ENCODE data around the gene NTN3. TPM values are rescaled to one million over a fixed set of nuclear protein-coding genes. Genes with fewer than 3 reads are reported as not detected.

The NTN3 gene
- polyA plus RNA-seq, 1 donor: 0.75 TPM

- H3K4me1 ChIP-seq (ENCODE audit: control insufficient read depth, insufficient read depth, low read length): peaks cover 27% of the 10 kb centered on the region
- no peak overlapping the region for H3K27ac ChIP-seq (ENCODE audit: low read length)
- H3K27me3 ChIP-seq (ENCODE audit: control insufficient read depth, insufficient read depth, low read length): peaks cover 47% of the 10 kb centered on the region
- DNase-seq: no peak
- H3K4me3 ChIP-seq (ENCODE audit: low read length): no peak overlapping the region
- peaks cover 9% of the 10 kb centered on the region for H3K9me3 ChIP-seq (ENCODE audit: control insufficient read depth, low read depth, low read length)
- H3K36me3 ChIP-seq (ENCODE audit: control insufficient read depth, insufficient read depth, low read length): no peaks in the 10 kb centered on the region
- WGBS (ENCODE audit: insufficient coverage, low lambda C conversion rate): no CpG with 5 or more reads among the region's 14 CpGs
Measured at GRCh38 chr16:2472885-2473445, 1.9 kb downstream of the NTN3 start.

GRCh38 chr16:2473446-2473926 lies 2.4 kb downstream of the NTN3 start:
- peaks cover 27% of the 10 kb centered on the region for H3K4me1 ChIP-seq (ENCODE audit: control insufficient read depth, insufficient read depth, low read length)

GRCh38 chr16:2473999-2474876 lies 3.1 kb downstream of the NTN3 start:
- WGBS (ENCODE audit: insufficient coverage, low lambda C conversion rate): no CpG with 5 or more reads among the region's 100 CpGs
- peak in 1 of 2 donors; percentile 71 for DNase-seq
- peaks cover 22% of the 10 kb centered on the region for H3K4me1 ChIP-seq (ENCODE audit: control insufficient read depth, insufficient read depth, low read length)

More at GRCh38 chr16:2473446-2473926, 2.4 kb downstream of the NTN3 start:
- no peak overlapping the region for H3K27ac ChIP-seq (ENCODE audit: low read length)
- no CpG with 5 or more reads among the region's 49 CpGs for WGBS (ENCODE audit: insufficient coverage, low lambda C conversion rate)
- peak in 1 of 2 donors; percentile 27 for DNase-seq
- no peak overlapping the region for H3K4me3 ChIP-seq (ENCODE audit: low read length)
- peaks cover 9% of the 10 kb centered on the region for H3K9me3 ChIP-seq (ENCODE audit: control insufficient read depth, low read depth, low read length)
- no peaks in the 10 kb centered on the region for H3K36me3 ChIP-seq (ENCODE audit: control insufficient read depth, insufficient read depth, low read length)
- peaks cover 42% of the 10 kb centered on the region for H3K27me3 ChIP-seq (ENCODE audit: control insufficient read depth, insufficient read depth, low read length)

GRCh38 chr16:2474877-2475412 lies 3.8 kb downstream of the NTN3 start, which contains the start of gene TBC1D24:
Gene TBC1D24, plus strand, starts transcription at chr16:2475127. Its CDS starts 21,022 bp downstream, at chr16:2496149.
- no CpG with 5 or more reads among the region's 77 CpGs for WGBS (ENCODE audit: insufficient coverage, low lambda C conversion rate)
- H3K27ac ChIP-seq (ENCODE audit: low read length): peak within 1 kb of the TSS; percentile 53
- peak; percentile 83 to 84 for DNase-seq
- peaks cover 22% of the 10 kb centered on the region for H3K4me1 ChIP-seq (ENCODE audit: control insufficient read depth, insufficient read depth, low read length)
- H3K36me3 ChIP-seq (ENCODE audit: control insufficient read depth, insufficient read depth, low read length): no peaks in the 10 kb centered on the region
- H3K4me3 ChIP-seq (ENCODE audit: low read length): peak within 1 kb of the TSS; percentile 67
- peaks cover 9% of the 10 kb centered on the region for H3K9me3 ChIP-seq (ENCODE audit: control insufficient read depth, low read depth, low read length)
- H3K27me3 ChIP-seq (ENCODE audit: control insufficient read depth, insufficient read depth, low read length): peaks cover 29% of the 10 kb centered on the region

More at GRCh38 chr16:2473999-2474876, 3.1 kb downstream of the NTN3 start:
- Histone ChIP-seq H3K36me3 (ENCODE audit: control insufficient read depth, insufficient read depth, low read length) (no peaks in the 10 kb centered on the region), H3K27ac (ENCODE audit: low read length) (peak overlapping the region; percentile 53), H3K4me3 (ENCODE audit: low read length) (peak overlapping the region; percentile 67), H3K27me3 (ENCODE audit: control insufficient read depth, insufficient read depth, low read length) (peaks cover 36% of the 10 kb centered on the region), H3K9me3 (ENCODE audit: control insufficient read depth, low read depth, low read length) (peaks cover 9% of the 10 kb centered on the region)

GRCh38 chr16:2475413-2476344 lies 4.6 kb downstream of the NTN3 start:
- peak in 1 of 2 donors; percentile 73 for DNase-seq
- Histone ChIP-seq H3K4me3 (ENCODE audit: low read length) (peak overlapping the region; percentile 51), H3K4me1 (ENCODE audit: control insufficient read depth, insufficient read depth, low read length) (peaks cover 22% of the 10 kb centered on the region), H3K36me3 (ENCODE audit: control insufficient read depth, insufficient read depth, low read length) (no peaks in the 10 kb centered on the region), H3K27ac (ENCODE audit: low read length) (peak overlapping the region; percentile 7), H3K9me3 (ENCODE audit: control insufficient read depth, low read depth, low read length) (peaks cover 9% of the 10 kb centered on the region), H3K27me3 (ENCODE audit: control insufficient read depth, insufficient read depth, low read length) (peaks cover 22% of the 10 kb centered on the region)
- no CpG with 5 or more reads among the region's 55 CpGs for WGBS (ENCODE audit: insufficient coverage, low lambda C conversion rate)

- H3K4me1 ChIP-seq (ENCODE audit: control insufficient read depth, insufficient read depth, low read length): peaks cover 22% of the 10 kb centered on the region
- no peak for DNase-seq
- H3K4me3 ChIP-seq (ENCODE audit: low read length): no peak overlapping the region
- H3K36me3 ChIP-seq (ENCODE audit: control insufficient read depth, insufficient read depth, low read length): no peaks in the 10 kb centered on the region
- H3K27me3 ChIP-seq (ENCODE audit: control insufficient read depth, insufficient read depth, low read length): peaks cover 18% of the 10 kb centered on the region
- H3K27ac ChIP-seq (ENCODE audit: low read length): no peak overlapping the region
- no CpG with 5 or more reads among the region's 9 CpGs for WGBS (ENCODE audit: insufficient coverage, low lambda C conversion rate)
- peaks cover 9% of the 10 kb centered on the region for H3K9me3 ChIP-seq (ENCODE audit: control insufficient read depth, low read depth, low read length)
Measured at GRCh38 chr16:2476345-2476720, 5.2 kb downstream of the NTN3 start.

- peaks cover 18% of the 10 kb centered on the region for H3K27me3 ChIP-seq (ENCODE audit: control insufficient read depth, insufficient read depth, low read length)
- WGBS (ENCODE audit: insufficient coverage, low lambda C conversion rate): no CpG with 5 or more reads among the region's 3 CpGs
- peaks cover 22% of the 10 kb centered on the region for H3K4me1 ChIP-seq (ENCODE audit: control insufficient read depth, insufficient read depth, low read length)
- no peak for DNase-seq
- H3K36me3 ChIP-seq (ENCODE audit: control insufficient read depth, insufficient read depth, low read length): no peaks in the 10 kb centered on the region
- peaks cover 8% of the 10 kb centered on the region for H3K9me3 ChIP-seq (ENCODE audit: control insufficient read depth, low read depth, low read length)
- H3K27ac ChIP-seq (ENCODE audit: low read length): no peak overlapping the region
- H3K4me3 ChIP-seq (ENCODE audit: low read length): no peak overlapping the region
Measured at GRCh38 chr16:2476741-2477140, 5.6 kb downstream of the NTN3 start.

- peaks cover 12% of the 10 kb centered on the region for H3K27me3 ChIP-seq (ENCODE audit: control insufficient read depth, insufficient read depth, low read length)
- peaks cover 3% of the 10 kb centered on the region for H3K9me3 ChIP-seq (ENCODE audit: control insufficient read depth, low read depth, low read length)
- H3K4me1 ChIP-seq (ENCODE audit: control insufficient read depth, insufficient read depth, low read length): peaks cover 19% of the 10 kb centered on the region
- no peak for DNase-seq
- no peak overlapping the region for H3K4me3 ChIP-seq (ENCODE audit: low read length)
- no peaks in the 10 kb centered on the region for H3K36me3 ChIP-seq (ENCODE audit: control insufficient read depth, insufficient read depth, low read length)
- 100% methylated on average over 1 of the region's 3 CpGs for WGBS (ENCODE audit: insufficient coverage, low lambda C conversion rate)
- H3K27ac ChIP-seq (ENCODE audit: low read length): no peak overlapping the region
Measured at GRCh38 chr16:2477327-2477726, 6.2 kb downstream of the NTN3 start.

GRCh38 chr16:2478279-2478678 lies 7.2 kb downstream of the NTN3 start:
- Histone ChIP-seq H3K27me3 (ENCODE audit: control insufficient read depth, insufficient read depth, low read length) (peaks cover 2% of the 10 kb centered on the region), H3K36me3 (ENCODE audit: control insufficient read depth, insufficient read depth, low read length) (no peaks in the 10 kb centered on the region), H3K4me1 (ENCODE audit: control insufficient read depth, insufficient read depth, low read length) (peaks cover 19% of the 10 kb centered on the region), H3K4me3 (ENCODE audit: low read length) (no peak overlapping the region), H3K27ac (ENCODE audit: low read length) (no peak overlapping the region), H3K9me3 (ENCODE audit: control insufficient read depth, low read depth, low read length) (no peaks in the 10 kb centered on the region)
- WGBS (ENCODE audit: insufficient coverage, low lambda C conversion rate): no CpG with 5 or more reads among the region's 8 CpGs
- no peak for DNase-seq
